GM21423 (cell line): ENCODE measurements around the gene MECR.

Experiments used
- ATAC-seq: cut with Tn5 transposase; IDR thresholded peaks from one replicate; pipeline ENCODE4 v1.9.1; 2021; ENCODE audit warnings: mild to moderate bottlenecking, moderate library complexity; ENCODE audit not compliant: unreplicated experiment

MECR gene

GRCh38 chr1:29256394-29256793 is 25.7 kb upstream of the MECR start:
- ATAC-seq = no peak

GRCh38 chr1:29255134-29255666 is 24.5 kb upstream of the MECR start:
- no peak for ATAC-seq

- no peak for ATAC-seq
These were observed 23.6 kb upstream of the MECR start for GRCh38 chr1:29254346-29254745.

GRCh38 chr1:29253180-29253579 is 22.4 kb upstream of the MECR start:
- no peak for ATAC-seq

- no peak for ATAC-seq
These were observed 20.7 kb upstream of the MECR start for GRCh38 chr1:29251164-29252124.

- ATAC-seq = no peak
These were observed 19.3 kb upstream of the MECR start for GRCh38 chr1:29249951-29250581.

- ATAC-seq = no peak
These were observed 18.5 kb upstream of the MECR start for GRCh38 chr1:29249170-29249691.

GRCh38 chr1:29248409-29248808 is 17.7 kb upstream of the MECR start:
- ATAC-seq = no peak

GRCh38 chr1:29247571-29248273 is 17.0 kb upstream of the MECR start:
- ATAC-seq = no peak

- no peak for ATAC-seq
These were observed 16.3 kb upstream of the MECR start for GRCh38 chr1:29247044-29247443.

- no peak for ATAC-seq
These were observed 15.1 kb upstream of the MECR start for GRCh38 chr1:29245876-29246275.

GRCh38 chr1:29245261-29245660 is 14.5 kb upstream of the MECR start:
- no peak for ATAC-seq

GRCh38 chr1:29243871-29244200 is 13.1 kb upstream of the MECR start:
- no peak for ATAC-seq

GRCh38 chr1:29243023-29243870 is 12.5 kb upstream of the MECR start:
- no peak for ATAC-seq

GRCh38 chr1:29240986-29241385 is 10.3 kb upstream of the MECR start:
- no peak for ATAC-seq

GRCh38 chr1:29240400-29240837 is 9.7 kb upstream of the MECR start:
- ATAC-seq = no peak

GRCh38 chr1:29239142-29239541 is 8.4 kb upstream of the MECR start:
- ATAC-seq = no peak

GRCh38 chr1:29238620-29239002 is 7.9 kb upstream of the MECR start:
- no peak for ATAC-seq

GRCh38 chr1:29237852-29238619 is 7.3 kb upstream of the MECR start:
- no peak for ATAC-seq
